Activated CD8-positive, alpha-beta memory T cell treated with anti-CD3 and anti-CD28 coated beads, Interleukin-2, amount 10 ng/mL, durations not matched to agents 7 days and 5 days (primary cell): ENCODE results near the gene COPB1. TPM values are rescaled to one million over a fixed set of nuclear protein-coding genes. Genes with fewer than 3 reads are reported as not detected.

ENCODE experiments used
- ATAC-seq: fragments of 150-1000 bp; cut with Tn5 transposase; one replicate; pipeline ENCODE4 v1.10.0; 2021; ENCODE audit warnings: moderate library complexity
- CTCF ChIA-PET: fragments of 350-600 bp; sonication (Branson Sonifier 250); formaldehyde crosslinking; loops from one replicate; lab custom pipeline; 2021; ENCODE audit warnings: antibody characterized with exemption; lab: Charles Lee
- DNase-seq: peaks from one replicate; pipeline ENCODE4 v3.0.0-alpha.2; 2020
- H3K27ac Mint-ChIP-seq: one replicate; pipeline ENCODE4 v1.8.0; 2021; ENCODE audit warnings: mild to moderate bottlenecking, mixed read lengths
- H3K27me3 Mint-ChIP-seq: one replicate; pipeline ENCODE4 v1.8.0; 2021; ENCODE audit warnings: mixed read lengths
- H3K36me3 Mint-ChIP-seq: one replicate; pipeline ENCODE4 v1.8.0; 2021; ENCODE audit warnings: mild to moderate bottlenecking, mixed read lengths
- H3K4me1 Mint-ChIP-seq: one replicate; pipeline ENCODE4 v1.8.0; 2021; ENCODE audit warnings: mixed read lengths
- H3K4me3 Mint-ChIP-seq: one replicate; pipeline ENCODE4 v1.8.0; 2021; ENCODE audit warnings: mild to moderate bottlenecking, moderate library complexity, mixed read lengths
- H3K9me3 Mint-ChIP-seq: one replicate; pipeline ENCODE4 v1.8.0; 2022; ENCODE audit warnings: low read depth, mixed read lengths
- total RNA-seq, 2 experiments: library from RNA; stranded (reverse); gene quantifications; one replicate each; pipeline ENCODE4 v1.2.3, GENCODE V29; 2021

COPB1 gene
- total RNA-seq, 2 experiments from 2014 or later, result 74.7 to 106 TPM

DNA sequence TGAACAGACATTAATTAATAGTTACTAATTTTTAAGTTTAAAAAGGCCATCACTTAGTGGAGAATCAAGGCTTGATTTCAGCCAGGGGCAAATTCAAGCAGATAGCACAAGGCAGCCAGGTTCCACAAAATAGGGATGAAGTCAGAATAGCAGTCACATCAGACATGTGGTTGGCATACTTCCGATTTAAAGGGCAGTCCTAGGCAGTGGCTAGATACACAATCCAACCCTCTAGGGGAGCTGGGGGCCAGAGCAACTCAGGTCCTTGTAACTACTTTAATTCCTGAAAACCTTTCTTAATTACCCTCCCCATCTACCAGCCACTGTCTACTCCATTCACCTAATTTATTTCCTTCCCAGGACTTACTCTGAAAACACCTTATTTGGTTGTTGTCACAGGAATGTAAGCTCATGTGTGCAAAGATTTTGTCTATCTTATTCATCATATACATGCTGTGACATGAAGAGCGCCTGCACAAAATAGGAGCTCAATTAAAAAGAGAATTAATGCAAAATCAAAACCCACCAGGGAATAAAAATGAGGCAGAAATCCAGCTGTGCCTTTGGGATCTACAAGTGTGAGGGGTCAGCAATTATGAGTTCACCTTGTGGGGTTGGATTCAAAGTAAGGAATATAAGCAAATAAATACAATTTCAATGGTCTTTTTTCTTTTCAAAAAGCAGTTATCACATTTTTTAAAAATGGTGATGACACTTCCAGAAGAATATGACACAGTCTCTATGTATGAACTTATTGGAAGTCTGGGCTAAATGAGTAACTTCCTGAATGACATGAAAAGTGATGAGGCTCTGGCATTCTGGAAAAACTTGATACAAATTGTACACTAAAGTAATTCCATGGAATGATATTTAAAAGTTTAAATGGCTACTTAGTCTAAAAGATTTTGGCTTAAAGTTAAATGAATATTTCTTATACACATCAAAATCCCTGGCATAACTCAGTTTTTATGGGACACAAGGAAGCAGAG, 53.8 kb downstream of the COPB1 start:
- peaks cover 22% of the 10 kb centered on the region for H3K4me1 Mint-ChIP-seq
- DNase-seq, result no peak
- no peaks in the 10 kb centered on the region for H3K27me3 Mint-ChIP-seq
- ATAC-seq, result no peak
- peaks cover 12% of the 10 kb centered on the region for H3K36me3 Mint-ChIP-seq
- H3K4me3 Mint-ChIP-seq, result no peak overlapping the region
- no peak overlapping the region for H3K27ac Mint-ChIP-seq
- H3K9me3 Mint-ChIP-seq, result no peaks in the 10 kb centered on the region
- CTCF ChIA-PET, result interaction anchor here (0.6 to 1.3 kb wide), 4 partner anchors 9 to 32 kb away, joined by 3 to 5 read pairs (median 4); no protein-coding TSS in a partner anchor

GRCh38 chr11:14444441-14445189, 55.0 kb downstream of the COPB1 start:
- CTCF ChIA-PET, result no interaction called here
- H3K27me3 Mint-ChIP-seq, result no peaks in the 10 kb centered on the region
- no peak overlapping the region for H3K27ac Mint-ChIP-seq
- H3K4me1 Mint-ChIP-seq, result peaks cover 23% of the 10 kb centered on the region
- ATAC-seq (no peak), DNase-seq (no peak)
- H3K9me3 Mint-ChIP-seq, result no peaks in the 10 kb centered on the region
- peaks cover 8% of the 10 kb centered on the region for H3K36me3 Mint-ChIP-seq
- no peak overlapping the region for H3K4me3 Mint-ChIP-seq

DNA sequence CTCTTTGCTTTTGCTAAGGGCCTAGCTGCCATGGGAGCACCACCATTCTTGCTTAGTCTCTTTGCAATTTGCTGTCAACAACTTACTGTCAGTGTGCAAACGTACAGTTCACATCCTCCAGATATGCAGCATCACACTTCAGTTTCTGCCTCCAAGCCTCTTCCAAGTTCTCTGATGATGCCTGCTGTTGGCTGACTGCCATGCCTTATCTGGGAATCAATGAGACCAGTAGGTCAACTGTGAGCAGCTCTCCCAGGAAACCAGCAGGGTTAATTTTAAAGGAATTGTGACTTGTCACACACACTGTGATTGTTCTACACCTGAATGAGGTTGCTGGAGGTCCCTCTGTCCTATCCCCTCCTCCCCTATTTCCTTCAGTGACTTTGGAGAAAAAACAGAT, 56.0 kb downstream of the COPB1 start:
- Mint-ChIP-seq H3K9me3 (no peaks in the 10 kb centered on the region), H3K4me3 (no peak overlapping the region), H3K27ac (no peak overlapping the region), H3K36me3 (peaks cover 12% of the 10 kb centered on the region), H3K4me1 (peaks cover 32% of the 10 kb centered on the region), H3K27me3 (no peaks in the 10 kb centered on the region)
- ATAC-seq (no peak), DNase-seq (no peak)
- CTCF ChIA-PET, result interaction anchor here (0.6 kb wide), 1 partner anchor 11 kb away, joined by 3 read pairs; no protein-coding TSS in a partner anchor

GRCh38 chr11:14435717-14436512, 63.7 kb downstream of the COPB1 start:
- Mint-ChIP-seq H3K27ac (peak overlapping the region; percentile 13), H3K4me3 (no peak overlapping the region), H3K36me3 (peaks cover 19% of the 10 kb centered on the region), H3K9me3 (no peaks in the 10 kb centered on the region), H3K27me3 (no peaks in the 10 kb centered on the region), H3K4me1 (peaks cover 33% of the 10 kb centered on the region)
- peak; percentile 76 for ATAC-seq
- CTCF ChIA-PET, result interaction anchor here (0.6 to 1.6 kb wide), 11 partner anchors 10 to 135 kb away, joined by 3 to 12 read pairs (median 3); no protein-coding TSS in a partner anchor
- peak; percentile 59 for DNase-seq

- CTCF ChIA-PET, result interaction anchor here (1.4 kb wide), 1 partner anchor 10 kb away, joined by 3 read pairs; no protein-coding TSS in a partner anchor
These were observed 74.0 kb downstream of the COPB1 start for GRCh38 chr11:14425621-14426020.

GRCh38 chr11:14424096-14424495, 75.5 kb downstream of the COPB1 start:
- Mint-ChIP-seq H3K27me3 (no peaks in the 10 kb centered on the region), H3K27ac (no peak overlapping the region), H3K4me1 (no peaks in the 10 kb centered on the region), H3K9me3 (no peaks in the 10 kb centered on the region), H3K36me3 (no peaks in the 10 kb centered on the region), H3K4me3 (no peak overlapping the region)
- DNase-seq, result no peak
- no peak for ATAC-seq
- CTCF ChIA-PET, result interaction anchor here (0.9 kb wide), 1 partner anchor 9 kb away, joined by 3 read pairs; no protein-coding TSS in a partner anchor

More at GRCh38 chr11:14425621-14426020, 74.0 kb downstream of the COPB1 start:
- Mint-ChIP-seq H3K9me3 (peaks cover 3% of the 10 kb centered on the region), H3K4me1 (no peaks in the 10 kb centered on the region), H3K4me3 (no peak overlapping the region), H3K36me3 (peaks cover 5% of the 10 kb centered on the region), H3K27ac (no peak overlapping the region), H3K27me3 (no peaks in the 10 kb centered on the region)
- DNase-seq (no peak), ATAC-seq (no peak)

GRCh38 chr11:14423633-14424032, 76.0 kb downstream of the COPB1 start:
- no peak for DNase-seq
- Mint-ChIP-seq H3K27ac (no peak overlapping the region), H3K4me3 (no peak overlapping the region), H3K27me3 (no peaks in the 10 kb centered on the region), H3K9me3 (no peaks in the 10 kb centered on the region), H3K4me1 (peaks cover 2% of the 10 kb centered on the region), H3K36me3 (no peaks in the 10 kb centered on the region)
- CTCF ChIA-PET, result interaction anchor here (0.9 kb wide), 1 partner anchor 8 kb away, joined by 3 read pairs; no protein-coding TSS in a partner anchor
- no peak for ATAC-seq

DNA sequence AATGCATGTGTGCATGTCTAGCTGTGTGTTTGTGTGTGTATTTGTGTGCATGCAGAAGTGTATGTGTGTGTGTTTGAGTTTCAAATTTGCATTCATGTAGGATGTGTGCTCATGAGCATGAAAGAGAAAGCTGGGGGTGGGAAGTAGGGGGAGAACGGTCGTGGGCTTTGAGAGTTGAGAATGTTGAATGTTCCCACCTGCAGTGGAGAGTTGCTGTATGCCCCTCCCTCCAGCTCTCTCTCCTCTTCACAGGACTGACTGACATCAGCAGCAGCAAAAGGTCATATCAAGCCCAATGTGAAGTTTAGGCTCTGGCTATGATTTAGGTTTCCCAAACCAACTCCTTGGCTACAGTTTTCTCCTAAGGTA, 76.8 kb downstream of the COPB1 start:
- Mint-ChIP-seq H3K27ac (no peak overlapping the region), H3K4me3 (no peak overlapping the region), H3K9me3 (no peaks in the 10 kb centered on the region), H3K4me1 (peaks cover 4% of the 10 kb centered on the region), H3K36me3 (no peaks in the 10 kb centered on the region), H3K27me3 (no peaks in the 10 kb centered on the region)
- ATAC-seq (no peak), DNase-seq (no peak)
- CTCF ChIA-PET, result interaction anchor here (0.6 to 1.2 kb wide), 2 partner anchors 122 to 173 kb away, joined by 3 to 4 read pairs; no protein-coding TSS in a partner anchor

GRCh38 chr11:14422052-14422813, 77.4 kb downstream of the COPB1 start:
- CTCF ChIA-PET, result interaction anchor here (0.6 to 1.4 kb wide), 4 partner anchors 114 to 486 kb away, joined by 3 to 7 read pairs (median 4); no protein-coding TSS in a partner anchor
- no peak for DNase-seq
- Mint-ChIP-seq H3K27me3 (no peaks in the 10 kb centered on the region), H3K36me3 (no peaks in the 10 kb centered on the region), H3K4me3 (no peak overlapping the region), H3K4me1 (peaks cover 9% of the 10 kb centered on the region), H3K27ac (no peak overlapping the region), H3K9me3 (no peaks in the 10 kb centered on the region)
- no peak for ATAC-seq

- Mint-ChIP-seq H3K9me3 (no peaks in the 10 kb centered on the region), H3K4me3 (no peak overlapping the region), H3K27me3 (no peaks in the 10 kb centered on the region), H3K36me3 (peaks cover 3% of the 10 kb centered on the region), H3K27ac (no peak overlapping the region), H3K4me1 (peaks cover 28% of the 10 kb centered on the region)
- ATAC-seq (no peak), DNase-seq (no peak)
- CTCF ChIA-PET, result interaction anchor here (1.5 to 3.8 kb wide), 5 partner anchors 35 to 116 kb away, joined by 3 to 17 read pairs (median 7); no protein-coding TSS in a partner anchor
These were observed 79.4 kb downstream of the COPB1 start for GRCh38 chr11:14420223-14420622.

DNA sequence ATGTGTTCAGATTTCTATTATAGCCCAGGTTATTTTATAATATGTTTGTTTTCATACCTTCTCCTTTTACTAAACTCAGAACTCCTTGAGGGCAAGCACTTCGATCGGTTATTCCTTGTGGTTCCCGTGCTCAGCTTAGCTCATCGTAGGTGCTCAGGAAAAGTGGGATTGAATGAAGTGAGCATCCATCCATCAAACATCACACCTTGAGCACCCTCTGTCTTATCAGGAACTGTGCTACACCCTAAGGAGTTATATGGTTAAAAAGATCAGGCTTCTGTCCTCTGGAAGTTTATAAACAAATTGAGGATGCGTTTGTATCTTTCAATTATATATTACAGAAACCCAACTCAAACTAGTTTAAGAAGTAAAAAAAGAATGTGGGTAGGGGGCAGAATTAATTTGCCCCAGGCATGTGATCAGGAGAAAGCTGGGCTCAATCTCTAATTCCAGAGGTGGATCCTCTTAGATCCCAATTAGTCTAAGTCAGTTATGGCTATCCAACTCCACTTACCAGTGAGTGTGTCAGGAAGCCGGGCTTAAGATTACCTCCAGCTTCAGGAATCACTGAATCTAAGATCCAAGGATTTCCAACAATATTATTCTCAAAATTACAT, 80.7 kb downstream of the COPB1 start:
- CTCF ChIA-PET, result interaction anchor here (0.7 to 6.1 kb wide), 30 partner anchors 11 to 460 kb away, joined by 3 to 39 read pairs (median 4); no protein-coding TSS in a partner anchor
- Mint-ChIP-seq H3K4me3 (no peak overlapping the region), H3K4me1 (peaks cover 40% of the 10 kb centered on the region), H3K27me3 (no peaks in the 10 kb centered on the region), H3K27ac (no peak overlapping the region), H3K36me3 (peaks cover 3% of the 10 kb centered on the region), H3K9me3 (no peaks in the 10 kb centered on the region)
- DNase-seq (no peak), ATAC-seq (no peak)
